Fibroblast of lung (primary cell): ENCODE results near the gene ATRX.

Experiments used
- CTCF ChIP-seq, 2 donors: IDR thresholded peaks in 1 of 2; conservative IDR thresholded peaks in 1 of 2; 1 replicate in 1 of 2; 2 replicates in 1 of 2; pipeline ENCODE4 v1.5.1; 2011 to 2012; ENCODE audit warnings: low read length in 2 of 2, control low read depth in 1 of 2, inconsistent platforms in 1 of 2, low read depth in 1 of 2, mild to moderate bottlenecking in 1 of 2
- EZH2 ChIP-seq: IDR thresholded peaks from 2 replicates; pipeline ENCODE4 v1.5.1; 2012; ENCODE audit warnings: low read length, control low read depth, mild to moderate bottlenecking; ENCODE audit errors: missing control alignments

- TF ChIP-seq CTCF (conservative IDR thresholded peaks at IDR 0.05 in 1 of 2, IDR thresholded peaks at IDR 0.05 in 1 of 2; ENCODE audit: low read depth in 1 of 2, low read length in 2 of 2) (no peak), EZH2 (no peak)
These were observed at the start of gene ATRX for GRCh38 chrX:77785486-77786364.
